LNCaP clone FGC (cell line): Measurements from ENCODE around the gene DTX4.
"Not testable (repeated sequence)": the region's sequence is repeated elsewhere in the genome, so short reads cannot be mapped to it uniquely, and the experiment has no call there.

Experiments used
- DNase-seq: peaks from one replicate; pipeline ENCODE4 v3.0.0-alpha.2; 2011; ENCODE audit warnings: low read depth
- H3K4me3 ChIP-seq: 2 replicates; pipeline ENCODE4 v1.5.1; 2011; ENCODE audit warnings: mild to moderate bottlenecking, low read depth, low read length, control low read depth
- TF ChIP-seq, protein P1 (sequence below): IDR thresholded peaks from 2 replicates; pipeline ENCODE4 v1.5.1; 2012; ENCODE audit warnings: mild to moderate bottlenecking; ENCODE audit not compliant: control insufficient read depth, insufficient read depth; ENCODE audit errors: extremely low read depth

Gene DTX4

GRCh38 chr11:59171508-59172322 lies at the start of gene DTX4:
Gene DTX4 (plus strand): TSS chr11:59172132. CDS start chr11:59172596, 464 bp downstream.
- peak; percentile 71 for DNase-seq
- H3K4me3 ChIP-seq = peak within 1 kb of the TSS; percentile 59
- TF ChIP-seq, protein P1, sequence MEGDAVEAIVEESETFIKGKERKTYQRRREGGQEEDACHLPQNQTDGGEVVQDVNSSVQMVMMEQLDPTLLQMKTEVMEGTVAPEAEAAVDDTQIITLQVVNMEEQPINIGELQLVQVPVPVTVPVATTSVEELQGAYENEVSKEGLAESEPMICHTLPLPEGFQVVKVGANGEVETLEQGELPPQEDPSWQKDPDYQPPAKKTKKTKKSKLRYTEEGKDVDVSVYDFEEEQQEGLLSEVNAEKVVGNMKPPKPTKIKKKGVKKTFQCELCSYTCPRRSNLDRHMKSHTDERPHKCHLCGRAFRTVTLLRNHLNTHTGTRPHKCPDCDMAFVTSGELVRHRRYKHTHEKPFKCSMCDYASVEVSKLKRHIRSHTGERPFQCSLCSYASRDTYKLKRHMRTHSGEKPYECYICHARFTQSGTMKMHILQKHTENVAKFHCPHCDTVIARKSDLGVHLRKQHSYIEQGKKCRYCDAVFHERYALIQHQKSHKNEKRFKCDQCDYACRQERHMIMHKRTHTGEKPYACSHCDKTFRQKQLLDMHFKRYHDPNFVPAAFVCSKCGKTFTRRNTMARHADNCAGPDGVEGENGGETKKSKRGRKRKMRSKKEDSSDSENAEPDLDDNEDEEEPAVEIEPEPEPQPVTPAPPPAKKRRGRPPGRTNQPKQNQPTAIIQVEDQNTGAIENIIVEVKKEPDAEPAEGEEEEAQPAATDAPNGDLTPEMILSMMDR = peak; percentile 99

- no peak for DNase-seq
- TF ChIP-seq, protein P1 = peak; percentile 99
- no peak overlapping the region for H3K4me3 ChIP-seq
Observed at GRCh38 chr11:59135648-59136461, 36.1 kb upstream of the DTX4 start.

- H3K4me3 ChIP-seq, DNase-seq: not testable (repeated sequence)
Observed at GRCh38 chr11:59136551-59136950, 35.4 kb upstream of the DTX4 start.

- TF ChIP-seq, protein P1 = no peak
- no peak for DNase-seq
- no peak overlapping the region for H3K4me3 ChIP-seq
Observed at GRCh38 chr11:59137190-59137589, 34.7 kb upstream of the DTX4 start.

GRCh38 chr11:59138643-59139042 lies 33.3 kb upstream of the DTX4 start:
- no peak overlapping the region for H3K4me3 ChIP-seq
- TF ChIP-seq, protein P1 = no peak
- no peak for DNase-seq

DNA sequence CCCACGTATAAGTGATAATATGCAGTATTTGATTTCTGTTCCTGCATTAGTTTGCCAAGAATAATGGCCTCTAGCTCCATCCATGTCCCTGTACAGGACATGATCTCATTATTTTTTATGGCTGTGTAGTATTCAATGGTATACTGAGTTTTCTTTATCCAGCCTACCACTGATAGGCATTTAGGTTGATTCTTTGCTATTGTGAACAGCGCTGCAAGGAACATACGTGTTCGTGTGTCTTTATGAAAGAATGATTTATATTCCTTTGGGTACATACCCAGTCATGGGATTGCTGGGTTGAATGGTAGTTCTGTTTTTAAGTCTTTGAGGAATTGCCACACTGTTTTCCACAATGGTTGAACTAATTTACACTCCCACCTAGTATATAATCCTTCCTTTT lies 30.7 kb upstream of the DTX4 start:
- TF ChIP-seq, protein P1 = no peak

More for the DNA sequence above, 30.7 kb upstream of the DTX4 start:
- H3K4me3 ChIP-seq = peak overlapping the region; percentile 86; the same call in 1 of the 2 replicates
- no peak for DNase-seq
